ENCODE results near the gene SUV39H2.

DNA sequence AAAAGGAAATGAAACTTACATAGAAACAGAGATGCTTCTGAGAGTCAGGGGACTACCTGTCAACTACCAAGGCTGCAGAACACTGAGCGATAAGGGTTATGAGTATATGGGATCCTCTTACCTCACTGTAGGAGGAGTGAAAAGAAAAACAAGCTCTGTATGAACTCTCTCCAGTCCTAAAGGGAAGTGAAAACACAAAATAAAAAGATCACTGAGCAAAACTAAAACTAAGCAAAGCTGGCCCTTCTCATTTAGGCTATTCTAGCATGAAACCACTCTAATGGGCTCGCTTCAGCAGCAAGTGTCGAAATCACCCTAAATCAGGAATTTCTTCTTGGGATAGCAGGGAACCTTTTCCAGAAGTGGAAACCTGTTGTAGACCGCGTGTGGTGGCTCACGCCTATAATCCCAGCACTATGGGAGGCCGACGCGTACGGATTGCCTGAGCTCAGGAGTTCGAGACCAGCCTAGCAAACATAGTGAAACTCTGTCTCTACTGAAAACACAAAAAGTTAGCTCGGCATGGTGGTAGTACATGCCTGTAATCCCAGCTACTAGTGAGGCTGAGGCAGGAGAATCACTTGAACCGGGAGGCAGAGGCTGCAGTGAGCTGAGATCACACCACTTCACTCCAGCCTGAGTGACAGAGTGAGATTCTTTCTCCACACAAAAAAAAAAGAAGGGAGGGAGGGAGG lies 48.2 kb downstream of the SUV39H2 start:
- TF ChIP-seq CTCF (IDR thresholded peaks at IDR 0.05) (no peak), POLR2A (IDR thresholded peaks at IDR 0.05) (no peak)
